Left colon (tissue), 2 donors: Measurements from ENCODE around the gene RSPH1. TPM values are rescaled to one million over a fixed set of nuclear protein-coding genes. Genes with fewer than 3 reads are reported as not detected.

Experiments
- ATAC-seq: fragments of 200-7000 bp; cut with Tn5 transposase; one replicate; pipeline ENCODE4 v1.9.1; 2020; ENCODE audit warnings: mild to moderate bottlenecking, moderate library complexity
- DNase-seq, 2 donors: peaks; one replicate each; pipeline ENCODE4 v3.0.0-alpha.2; 2020
- intact Hi-C, 2 donors: fragments of 100-400 bp; cut with DNase I in 1 of 2; cut with micrococcal nuclease in 1 of 2; formaldehyde crosslinking; loops; one replicate each; pipeline versions ENCODE4 v1.11.2 to v1.14.0; 2022; cut with DNase I, micrococcal nuclease
- total RNA-seq, 2 donors: library from RNA; stranded (reverse); fragmentation: NEBNext Ultra II Directional; extraction: Animal tissue kit (Norgen Biotek cat#: 25700); gene quantifications; one replicate each; pipeline ENCODE4 v1.2.1, GENCODE V29; 2021
- donor health status: DM: no; HTN: no; CAD: no.
- donor health status: DM: yes; HTN: yes; CAD: no.

The RSPH1 gene
- total RNA-seq, 2 donors from 2014 or later, result 3.3 to 7.4 TPM

DNA sequence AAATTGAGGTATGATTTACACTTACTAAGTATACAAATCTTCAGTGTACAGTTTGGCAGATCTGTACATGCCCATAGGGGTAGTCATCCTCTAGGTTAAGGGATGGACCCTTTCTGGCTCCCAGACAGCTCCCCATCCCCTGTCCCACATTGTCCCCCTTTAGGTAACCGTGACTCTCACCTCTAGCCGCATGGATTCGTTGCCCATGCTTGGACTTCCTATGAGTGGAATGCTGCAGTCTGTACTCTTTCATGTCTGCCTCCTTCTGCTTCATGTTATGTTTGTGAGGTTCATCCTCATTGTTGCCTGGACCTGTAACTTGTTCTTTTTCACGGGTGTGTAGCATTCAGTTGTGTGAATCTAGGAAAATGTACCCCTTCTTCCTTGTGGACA, 37.9 kb upstream of the RSPH1 start:
- ATAC-seq (no peak), DNase-seq (no peak)
- intact Hi-C loops, result no loop called here

GRCh38 chr21:42533306-42533962, 37.4 kb upstream of the RSPH1 start:
- no peak for DNase-seq
- intact Hi-C loops, result no loop called here
- no peak for ATAC-seq

DNA sequence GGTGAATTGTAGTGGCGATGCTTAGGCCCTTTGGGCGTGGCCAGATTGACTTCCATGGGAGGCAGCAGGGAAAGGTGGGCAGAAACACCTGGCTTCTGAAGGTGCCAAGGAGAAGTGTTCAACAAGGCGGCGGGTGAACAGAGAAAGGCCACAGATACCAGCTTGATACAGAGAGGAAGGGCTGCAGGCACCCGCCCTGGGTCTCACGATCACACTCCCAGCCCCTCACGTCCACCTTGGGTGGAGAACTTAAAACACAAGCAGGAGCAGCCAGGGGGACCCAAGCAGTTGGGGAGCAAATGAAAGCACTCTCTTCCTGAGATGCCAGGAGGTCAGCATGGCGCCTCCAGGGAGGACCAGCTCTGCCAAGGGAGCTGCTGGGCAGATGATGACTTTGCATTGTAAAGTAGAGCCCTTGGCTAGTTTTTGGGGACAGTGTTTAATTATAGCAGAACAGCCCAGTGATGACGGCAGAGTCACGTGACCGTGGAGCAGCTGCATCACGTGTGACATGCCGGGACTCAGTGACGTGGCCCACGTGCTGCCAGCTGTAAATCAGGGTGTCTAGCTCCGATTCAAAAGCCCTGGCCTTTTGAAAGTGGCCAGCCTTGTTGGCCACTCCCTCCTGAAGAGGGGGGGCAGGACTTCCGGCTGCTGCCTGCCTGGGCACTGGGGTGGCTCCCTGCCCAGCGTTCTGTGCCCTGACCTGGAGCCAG, 36.6 kb upstream of the RSPH1 start:
- peak; percentile 58 to 64 for DNase-seq
- intact Hi-C loops, result no loop called here
- peak; percentile 39 for ATAC-seq

GRCh38 chr21:42531771-42532170, 35.7 kb upstream of the RSPH1 start:
- intact Hi-C loops, result no loop called here
- DNase-seq, result no peak

DNA sequence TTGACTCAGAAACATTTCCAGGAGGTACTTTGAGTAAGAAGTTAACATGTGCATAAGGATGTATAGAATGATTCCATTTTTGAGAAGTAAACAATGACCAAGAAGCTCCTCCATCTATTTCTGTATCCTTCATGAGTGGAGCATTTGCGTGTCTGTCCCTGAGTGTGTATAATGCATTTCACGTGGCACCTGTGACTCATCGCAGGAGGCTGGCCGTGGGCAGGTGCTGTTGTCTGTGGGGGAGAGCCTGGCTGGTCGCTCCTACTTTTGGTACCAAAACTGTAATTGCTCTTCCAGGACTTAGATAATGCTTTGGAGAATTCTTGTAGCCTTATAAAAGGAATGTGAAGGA, 34.1 kb upstream of the RSPH1 start:
- ATAC-seq, result no peak
- no peak for DNase-seq
- intact Hi-C loops, result no loop called here

More at GRCh38 chr21:42531771-42532170, 35.7 kb upstream of the RSPH1 start:
- no peak for ATAC-seq

DNA sequence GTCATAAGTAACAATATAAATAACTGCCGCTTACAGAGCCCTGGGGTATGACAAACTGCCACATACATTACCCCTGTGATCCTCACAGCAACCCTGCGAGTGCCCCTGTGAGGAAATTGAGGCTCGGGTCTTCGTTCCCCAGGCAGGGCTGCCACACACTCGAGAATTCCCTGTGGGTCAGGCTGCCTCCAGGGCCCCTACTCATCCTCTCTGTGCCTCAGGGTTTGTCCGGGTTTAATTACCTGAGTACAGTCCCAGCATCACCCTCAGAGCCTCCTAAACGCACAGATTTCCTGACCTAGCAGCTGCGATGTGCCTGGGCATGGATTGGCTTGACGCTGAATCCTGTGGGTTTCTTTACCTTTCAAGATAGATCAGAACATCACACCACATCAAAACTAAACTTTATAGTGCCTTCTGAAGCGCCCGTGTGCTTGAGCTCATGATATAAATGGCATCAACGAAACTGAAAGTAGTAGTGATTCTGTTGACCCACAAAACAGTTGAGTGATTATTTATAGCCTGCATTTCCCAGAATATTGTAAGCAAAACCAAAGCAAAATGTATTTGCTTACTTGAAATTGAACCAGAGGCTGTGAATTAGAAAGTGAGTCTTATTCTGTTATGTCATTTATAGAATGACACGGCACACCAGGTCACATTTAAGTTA, 31.6 kb upstream of the RSPH1 start:
- DNase-seq (peak in 1 of 2 donors; percentile 27), ATAC-seq (peak; percentile 30)
- intact Hi-C loops, result no loop called here

- ATAC-seq (no peak), DNase-seq (no peak)
- intact Hi-C loops, result no loop called here
Measured at GRCh38 chr21:42527127-42527488, 31.1 kb upstream of the RSPH1 start.

DNA sequence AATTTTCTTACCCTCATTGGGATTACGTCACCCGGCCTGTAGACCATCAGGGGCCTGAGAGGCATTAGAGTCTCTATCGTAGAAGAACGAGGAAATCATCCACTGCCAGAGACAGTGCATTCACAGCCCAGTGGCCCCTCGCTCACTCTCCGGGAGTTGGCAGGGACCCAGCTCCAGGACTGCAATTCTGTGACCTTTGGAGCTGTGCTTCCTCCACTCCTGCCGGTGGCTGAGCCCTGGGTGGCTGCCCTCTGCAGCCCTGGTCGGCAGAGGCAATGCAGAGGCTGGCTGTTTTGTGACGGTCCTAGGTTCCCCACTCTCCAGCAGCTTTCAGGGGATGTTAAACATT, 30.3 kb upstream of the RSPH1 start:
- intact Hi-C loops, result no loop called here
- peak; percentile 81 for ATAC-seq
- DNase-seq, result peak; percentile 83 to 86

DNA sequence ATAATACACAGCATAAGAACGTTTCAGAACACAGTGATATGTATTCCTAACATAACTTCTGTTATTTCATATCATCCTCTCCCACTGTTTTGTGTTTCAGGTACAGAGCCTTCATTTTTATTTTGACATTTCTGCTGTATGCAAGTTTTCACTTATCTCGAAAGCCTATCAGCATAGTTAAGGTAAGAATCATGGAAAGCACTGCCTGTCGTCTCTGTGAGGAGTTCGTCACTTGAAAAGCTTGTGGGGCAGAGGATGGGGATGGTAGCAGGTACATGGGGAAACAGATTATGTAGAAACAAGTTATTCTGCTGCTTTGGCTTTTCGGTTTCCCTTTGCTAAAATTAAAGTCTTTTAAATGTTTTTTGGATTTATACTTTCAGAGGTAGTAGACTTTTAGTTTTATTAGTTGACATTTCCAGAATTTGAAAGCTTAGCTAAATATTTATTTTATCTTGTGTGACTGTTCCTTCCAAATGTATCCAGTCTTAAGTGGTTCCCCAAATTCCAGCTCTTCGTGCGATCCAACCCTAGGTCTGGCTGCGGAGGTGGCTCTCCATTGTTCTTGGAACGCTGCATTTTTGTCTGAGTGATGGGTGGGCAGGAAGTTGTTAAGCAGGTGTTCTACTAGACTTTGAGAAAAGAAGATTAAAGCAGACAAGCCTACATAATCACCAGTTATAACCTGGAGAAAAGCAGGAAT, 29.8 kb upstream of the RSPH1 start:
- intact Hi-C loops, result no loop called here
- no peak for DNase-seq
- ATAC-seq, result no peak

GRCh38 chr21:42525029-42525581, 29.1 kb upstream of the RSPH1 start:
- peak in 1 of 2 donors; percentile 47 for DNase-seq
- intact Hi-C loops, result no loop called here
- peak; percentile 43 for ATAC-seq

GRCh38 chr21:42524341-42525028, 28.5 kb upstream of the RSPH1 start:
- intact Hi-C loops, result no loop called here
- ATAC-seq (peak; percentile 24), DNase-seq (peak; percentile 76 to 83)

- intact Hi-C loops, result no loop called here
- ATAC-seq (peak; percentile 56), DNase-seq (peak in 1 of 2 donors; percentile 51)
Measured at GRCh38 chr21:42523941-42524340, 27.9 kb upstream of the RSPH1 start.

DNA sequence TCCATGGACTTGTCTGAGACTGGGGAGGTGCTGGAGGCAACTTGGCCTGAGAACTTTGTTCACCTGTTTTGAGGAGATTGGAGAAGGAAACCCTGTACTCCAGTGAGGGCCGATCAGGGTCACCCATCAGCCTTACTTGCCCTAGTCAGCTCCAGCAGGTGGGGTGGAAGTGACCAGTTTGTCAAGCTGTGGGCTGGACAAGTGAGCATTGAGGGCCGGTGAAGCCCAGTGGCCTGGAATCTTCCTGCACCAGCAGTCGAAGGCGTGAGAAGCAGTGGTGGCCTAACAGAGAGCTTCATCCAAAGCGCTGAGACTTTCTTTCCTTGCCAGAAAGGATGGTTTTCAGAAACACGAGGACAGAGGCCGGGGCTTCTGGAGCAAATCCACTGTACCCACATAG, 27.2 kb upstream of the RSPH1 start:
- intact Hi-C loops, result no loop called here
- ATAC-seq, result no peak
- no peak for DNase-seq

- ATAC-seq, result no peak
- DNase-seq, result no peak
- intact Hi-C loops, result no loop called here
Measured at GRCh38 chr21:42522771-42523170, 26.7 kb upstream of the RSPH1 start.

DNA sequence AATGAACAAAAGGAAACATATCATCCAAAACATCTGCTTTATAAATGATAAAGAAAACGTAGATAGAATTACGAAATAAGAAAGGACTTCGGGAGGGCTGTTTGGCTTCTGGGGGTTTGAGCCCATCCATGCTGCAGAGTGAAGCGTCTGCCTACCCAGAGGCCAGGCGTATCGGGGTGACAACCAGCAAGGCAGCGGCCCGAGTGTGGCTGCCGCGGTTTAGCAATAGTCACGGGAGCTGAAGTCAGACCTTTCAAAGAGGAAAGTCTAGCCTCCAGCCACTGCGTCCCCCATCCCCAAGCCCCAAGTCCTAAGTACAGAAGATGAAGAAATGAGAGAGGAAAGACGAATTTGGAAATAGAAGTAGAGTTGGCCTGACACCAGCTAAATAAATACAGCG, 26.2 kb upstream of the RSPH1 start:
- ATAC-seq (no peak), DNase-seq (no peak)
- intact Hi-C loops, result no loop called here

GRCh38 chr21:42521805-42522204, 25.8 kb upstream of the RSPH1 start:
- ATAC-seq (no peak), DNase-seq (no peak)
- intact Hi-C loops, result no loop called here

- DNase-seq (no peak), ATAC-seq (no peak)
- intact Hi-C loops, result no loop called here
Measured at GRCh38 chr21:42521384-42521783, 25.4 kb upstream of the RSPH1 start.

- intact Hi-C loops, result no loop called here
- no peak for DNase-seq
Measured at GRCh38 chr21:42520628-42521253, 24.7 kb upstream of the RSPH1 start.

GRCh38 chr21:42518626-42519025, 22.6 kb upstream of the RSPH1 start:
- ATAC-seq (no peak), DNase-seq (no peak)
- intact Hi-C loops, result no loop called here

More at GRCh38 chr21:42520628-42521253, 24.7 kb upstream of the RSPH1 start:
- ATAC-seq, result no peak
